HEK293 (cell line): ENCODE measurements around the gene ZFPL1.

Experiments used
- CTCF ChIA-PET: fragments of 350-600 bp; formaldehyde crosslinking; extraction: SDS; loops from one replicate; lab custom pipeline; 2021; ENCODE audit warnings: antibody characterized with exemption; lab: Yijun Ruan, JAX
- POLR2A ChIA-PET: fragments of 300-600 bp; formaldehyde crosslinking; extraction: SDS; loops from one replicate; lab custom pipeline; 2020; ENCODE audit warnings: antibody characterized with exemption, inconsistent platforms; lab: Yijun Ruan, JAX
- H3K27ac ChIP-seq: fragments of 200-500 bp; sonication (Bioruptor generic); 2 replicates; pipeline ENCODE4 v1.5.1; 2014; ENCODE audit warnings: low read depth, low read length, control low read depth, inconsistent platforms; ENCODE audit errors: extremely low read depth
- H3K36me3 ChIP-seq, 2 experiments: fragments of 200-500 bp in 1 of 2; sonication (Bioruptor generic) in 1 of 2; 1 replicate in 1 of 2; 2 replicates in 1 of 2; pipeline ENCODE4 v1.5.1; 2014 to 2017; ENCODE audit warnings: inconsistent platforms in 2 of 2, low read length in 2 of 2; ENCODE audit not compliant: control insufficient read depth in 2 of 2, insufficient read depth in 1 of 2
- H3K4me1 ChIP-seq: fragments of 200-500 bp; sonication (Bioruptor generic); 2 replicates; pipeline ENCODE4 v1.5.1; 2014; ENCODE audit warnings: mild to moderate bottlenecking, low read length, inconsistent platforms; ENCODE audit not compliant: control insufficient read depth, insufficient read depth
- H3K4me3 ChIP-seq: 2 replicates; pipeline ENCODE4 v1.5.1; 2011; ENCODE audit warnings: low read depth, mild to moderate bottlenecking, control low read depth, low read length, moderate library complexity
- H3K9me3 ChIP-seq: fragments of 200-500 bp; sonication (Bioruptor generic); 2 replicates; pipeline ENCODE4 v1.5.1; 2014; ENCODE audit warnings: low read depth, low read length, inconsistent platforms; ENCODE audit not compliant: control insufficient read depth, insufficient read depth
- EGR2 ChIP-seq: fragments of 450-650 bp; formaldehyde crosslinking; IDR thresholded peaks from 2 replicates; pipeline ENCODE4 v1.5.1; 2016; ENCODE audit warnings: low read depth, missing biosample characterization, missing genetic modification characterization
- GLI2 ChIP-seq: fragments of 450-650 bp; formaldehyde crosslinking; IDR thresholded peaks from 2 replicates; pipeline ENCODE4; 2017; ENCODE audit warnings: missing biosample characterization, missing genetic modification characterization, low read depth, borderline replicate concordance
- GLI4 ChIP-seq: fragments of 450-650 bp; formaldehyde crosslinking; IDR thresholded peaks from 2 replicates; pipeline ENCODE4 v1.5.1; 2016; ENCODE audit warnings: missing biosample characterization, missing genetic modification characterization
- GLIS1 ChIP-seq: fragments of 450-650 bp; formaldehyde crosslinking; IDR thresholded peaks from 2 replicates; pipeline ENCODE4 v1.5.1; 2016; ENCODE audit warnings: missing biosample characterization, missing genetic modification characterization
- GLIS2 ChIP-seq: fragments of 450-650 bp; formaldehyde crosslinking; IDR thresholded peaks from 2 replicates; pipeline ENCODE4 v1.5.1; 2016; ENCODE audit warnings: missing biosample characterization, missing genetic modification characterization
- MEIS1 ChIP-seq: sonication (generic); formaldehyde crosslinking; IDR thresholded peaks from 2 replicates; pipeline ENCODE4 v1.8.1; 2022; ENCODE audit warnings: missing genetic modification reagents, mild to moderate bottlenecking, borderline replicate concordance
- PRDM10 ChIP-seq: fragments of 450-650 bp; formaldehyde crosslinking; IDR thresholded peaks from 2 replicates; pipeline ENCODE4 v1.5.1; 2016; ENCODE audit warnings: missing biosample characterization, missing genetic modification characterization
- SETDB1 ChIP-seq: IDR thresholded peaks from one replicate; pipeline ENCODE4 v1.6.1; 2017; ENCODE audit warnings: mild to moderate bottlenecking, low read length, moderate library complexity, mixed read lengths; ENCODE audit not compliant: insufficient read length
- TCF7L2 ChIP-seq: IDR thresholded peaks from 2 replicates; pipeline ENCODE4 v1.6.1; 2011; ENCODE audit warnings: low read depth, mild to moderate bottlenecking, inconsistent platforms, low read length, moderate library complexity, borderline replicate concordance
- ZBTB17 ChIP-seq: fragments of 450-650 bp; formaldehyde crosslinking; IDR thresholded peaks from 2 replicates; pipeline ENCODE4 v1.5.1; 2016; ENCODE audit warnings: missing biosample characterization, missing genetic modification characterization
- ZFP41 ChIP-seq: fragments of 450-650 bp; formaldehyde crosslinking; IDR thresholded peaks from 2 replicates; pipeline ENCODE4 v1.5.1; 2016; ENCODE audit warnings: missing biosample characterization, missing genetic modification characterization, borderline replicate concordance
- ZNF121 ChIP-seq: fragments of 450-650 bp; formaldehyde crosslinking; IDR thresholded peaks from 2 replicates; pipeline ENCODE4 v1.5.1; 2016; ENCODE audit warnings: missing biosample characterization, missing genetic modification characterization
- ZNF157 ChIP-seq: fragments of 450-650 bp; formaldehyde crosslinking; IDR thresholded peaks from 2 replicates; pipeline ENCODE4 v1.5.1; 2016; ENCODE audit warnings: missing biosample characterization, missing genetic modification characterization
- ZNF214 ChIP-seq: fragments of 450-650 bp; formaldehyde crosslinking; IDR thresholded peaks from 2 replicates; pipeline ENCODE4 v1.5.1; 2017; ENCODE audit warnings: missing biosample characterization, mild to moderate bottlenecking, missing genetic modification characterization, borderline replicate concordance
- ZNF341 ChIP-seq: fragments of 450-650 bp; formaldehyde crosslinking; IDR thresholded peaks from 2 replicates; pipeline ENCODE4; 2016; ENCODE audit warnings: low read depth, missing biosample characterization, missing genetic modification characterization
- ZNF350 ChIP-seq: fragments of 450-650 bp; formaldehyde crosslinking; IDR thresholded peaks from 2 replicates; pipeline ENCODE4 v1.5.0; 2017; ENCODE audit warnings: missing biosample characterization, mild to moderate bottlenecking, missing genetic modification characterization
- ZNF37A ChIP-seq: fragments of 450-650 bp; IDR thresholded peaks from 2 replicates; pipeline ENCODE4 v1.5.1; 2018; ENCODE audit warnings: missing biosample characterization, missing genetic modification characterization
- ZNF394 ChIP-seq: fragments of 450-650 bp; formaldehyde crosslinking; IDR thresholded peaks from 2 replicates; pipeline ENCODE4 v1.5.1; 2016; ENCODE audit warnings: missing biosample characterization, missing genetic modification characterization, mild to moderate bottlenecking, moderate library complexity, borderline replicate concordance
- ZNF48 ChIP-seq: fragments of 450-650 bp; formaldehyde crosslinking; IDR thresholded peaks from 2 replicates; pipeline ENCODE4 v1.5.1; 2016; ENCODE audit warnings: missing biosample characterization, missing genetic modification characterization
- ZNF558 ChIP-seq: fragments of 450-650 bp; formaldehyde crosslinking; IDR thresholded peaks from 2 replicates; pipeline ENCODE4 v1.5.1; 2016; ENCODE audit warnings: missing biosample characterization, missing genetic modification characterization
- ZNF596 ChIP-seq: fragments of 450-650 bp; IDR thresholded peaks from 2 replicates; pipeline ENCODE4 v1.5.0; 2018; ENCODE audit warnings: missing biosample characterization, mild to moderate bottlenecking, missing genetic modification characterization, moderate library complexity
- ZNF610 ChIP-seq: fragments of 450-650 bp; formaldehyde crosslinking; IDR thresholded peaks from 2 replicates; pipeline ENCODE4 v1.5.1; 2016; ENCODE audit warnings: missing biosample characterization, missing genetic modification characterization, borderline replicate concordance
- ZNF639 ChIP-seq: fragments of 450-650 bp; formaldehyde crosslinking; IDR thresholded peaks from 2 replicates; pipeline ENCODE4 v1.5.1; 2016; ENCODE audit warnings: missing biosample characterization, missing genetic modification characterization
- ZNF76 ChIP-seq: fragments of 450-650 bp; formaldehyde crosslinking; IDR thresholded peaks from 2 replicates; pipeline ENCODE4; 2016; ENCODE audit warnings: low read depth, missing biosample characterization, missing genetic modification characterization, borderline replicate concordance
- ZNF785 ChIP-seq: fragments of 450-650 bp; formaldehyde crosslinking; IDR thresholded peaks from 2 replicates; pipeline ENCODE4 v1.5.1; 2016; ENCODE audit warnings: missing biosample characterization, missing genetic modification characterization
- ZNF843 ChIP-seq: fragments of 450-650 bp; formaldehyde crosslinking; IDR thresholded peaks from 2 replicates; pipeline ENCODE4 v1.5.1; 2016; ENCODE audit warnings: missing biosample characterization, missing genetic modification characterization
- TF ChIP-seq, protein P1 (sequence below): fragments of 450-650 bp; formaldehyde crosslinking; IDR thresholded peaks from 2 replicates; pipeline ENCODE4 v1.5.1; 2016; ENCODE audit warnings: missing biosample characterization, missing genetic modification characterization

Gene ZFPL1

GRCh38 chr11:65109231-65110198, 25.5 kb downstream of the ZFPL1 start (continued):
- no peak for TF ChIP-seq GLI2 (tag by site-specific recombination)
- no peak for TF ChIP-seq ZNF785
- no peak for TF ChIP-seq SETDB1
- no peak for TF ChIP-seq EGR2 (tag by site-specific recombination)
- TF ChIP-seq, all 188 proteins: peak for 2

- Histone ChIP-seq H3K27ac (no peak overlapping the region), H3K4me1 (peaks cover 6% of the 10 kb centered on the region), H3K9me3 (no peaks in the 10 kb centered on the region), H3K4me3 (no peak overlapping the region), H3K36me3 (peaks cover 0 to 50% of the 10 kb centered on the region in 2 experiments; a peak in 1 of 3 replicates)
- POLR2A ChIA-PET: interaction anchor here (0.5 to 5.0 kb wide), 10 partner anchors 11 to 332 kb away, joined by 3 to 57 read pairs (median 6); partner anchors contain the start of genes ARL2, CDCA5, FAU and MRPL49
- CTCF ChIA-PET: interaction anchor here (0.5 to 4.8 kb wide), 21 partner anchors 8 to 483 kb away, joined by 3 to 110 read pairs (median 5); partner anchors contain the start of genes ARL2, FAU, MRPL49 and SAC3D1
- TF ChIP-seq GLI2 (tag by site-specific recombination) (no peak), GLIS1 (no peak), MEIS1 (CRISPR knock-in tag) (no peak), ZFP41 (tag by site-specific recombination) (no peak), ZNF341 (tag by site-specific recombination) (peak; percentile 65), GLIS2 (tag by site-specific recombination) (peak; percentile 36; the same call in 1 of the 2 replicates), ZNF350 (no peak), ZNF558 (tag by site-specific recombination) (no peak), ZNF785 (no peak), ZNF121 (tag by site-specific recombination) (no peak), ZNF639 (tag by site-specific recombination) (no peak), ZNF610 (tag by site-specific recombination) (no peak), ZNF394 (no peak), ZNF157 (no peak), PRDM10 (tag by site-specific recombination) (no peak), ZBTB17 (tag by site-specific recombination) (peak; percentile 79), ZNF76 (no peak), ZNF843 (tag by site-specific recombination) (no peak), ZNF37A (tag by site-specific recombination) (no peak), ZNF596 (tag by site-specific recombination) (no peak), GLI4 (tag by site-specific recombination) (no peak), ZNF214 (tag by site-specific recombination) (no peak), ZNF48 (tag by site-specific recombination) (no peak), TCF7L2 (no peak)
- TF ChIP-seq, protein P1, sequence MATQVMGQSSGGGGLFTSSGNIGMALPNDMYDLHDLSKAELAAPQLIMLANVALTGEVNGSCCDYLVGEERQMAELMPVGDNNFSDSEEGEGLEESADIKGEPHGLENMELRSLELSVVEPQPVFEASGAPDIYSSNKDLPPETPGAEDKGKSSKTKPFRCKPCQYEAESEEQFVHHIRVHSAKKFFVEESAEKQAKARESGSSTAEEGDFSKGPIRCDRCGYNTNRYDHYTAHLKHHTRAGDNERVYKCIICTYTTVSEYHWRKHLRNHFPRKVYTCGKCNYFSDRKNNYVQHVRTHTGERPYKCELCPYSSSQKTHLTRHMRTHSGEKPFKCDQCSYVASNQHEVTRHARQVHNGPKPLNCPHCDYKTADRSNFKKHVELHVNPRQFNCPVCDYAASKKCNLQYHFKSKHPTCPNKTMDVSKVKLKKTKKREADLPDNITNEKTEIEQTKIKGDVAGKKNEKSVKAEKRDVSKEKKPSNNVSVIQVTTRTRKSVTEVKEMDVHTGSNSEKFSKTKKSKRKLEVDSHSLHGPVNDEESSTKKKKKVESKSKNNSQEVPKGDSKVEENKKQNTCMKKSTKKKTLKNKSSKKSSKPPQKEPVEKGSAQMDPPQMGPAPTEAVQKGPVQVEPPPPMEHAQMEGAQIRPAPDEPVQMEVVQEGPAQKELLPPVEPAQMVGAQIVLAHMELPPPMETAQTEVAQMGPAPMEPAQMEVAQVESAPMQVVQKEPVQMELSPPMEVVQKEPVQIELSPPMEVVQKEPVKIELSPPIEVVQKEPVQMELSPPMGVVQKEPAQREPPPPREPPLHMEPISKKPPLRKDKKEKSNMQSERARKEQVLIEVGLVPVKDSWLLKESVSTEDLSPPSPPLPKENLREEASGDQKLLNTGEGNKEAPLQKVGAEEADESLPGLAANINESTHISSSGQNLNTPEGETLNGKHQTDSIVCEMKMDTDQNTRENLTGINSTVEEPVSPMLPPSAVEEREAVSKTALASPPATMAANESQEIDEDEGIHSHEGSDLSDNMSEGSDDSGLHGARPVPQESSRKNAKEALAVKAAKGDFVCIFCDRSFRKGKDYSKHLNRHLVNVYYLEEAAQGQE (tag by site-specific recombination): no peak
These were observed 26.4 kb downstream of the ZFPL1 start for GRCh38 chr11:65110354-65110861.
